CD4-positive, alpha-beta T cell treated with Interleukin-4 for 4 hours (primary cell): Measurements from ENCODE around the gene SMIM35.
A peak's percentile ranks its signal among the peaks of the same experiment; 100 is the strongest.

Source experiments
- DNase-seq: peaks from one replicate; pipeline ENCODE4 v3.0.0-alpha.2; 2020

SMIM35 gene

DNA sequence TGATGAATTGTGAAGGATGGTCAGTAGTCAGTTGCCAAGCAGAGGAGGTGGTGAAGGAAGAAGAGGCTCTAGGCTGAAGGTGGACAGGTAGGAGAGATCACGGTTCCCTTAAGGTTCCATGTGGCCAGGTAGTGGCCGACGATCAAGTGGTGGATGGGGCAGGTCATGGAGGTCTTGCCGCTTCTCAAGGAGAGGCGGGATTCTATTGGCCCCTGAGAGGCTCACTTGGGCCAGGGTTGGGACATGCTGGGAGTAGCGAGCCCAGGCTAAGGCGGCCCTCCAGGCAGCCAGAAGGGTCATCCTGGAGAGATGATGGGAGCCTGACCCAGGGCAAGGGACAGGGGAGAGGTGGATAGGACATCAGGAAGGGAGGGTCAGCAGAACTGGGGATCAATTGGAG lies 30.8 kb downstream of the SMIM35 start:
- no peak for DNase-seq

DNA sequence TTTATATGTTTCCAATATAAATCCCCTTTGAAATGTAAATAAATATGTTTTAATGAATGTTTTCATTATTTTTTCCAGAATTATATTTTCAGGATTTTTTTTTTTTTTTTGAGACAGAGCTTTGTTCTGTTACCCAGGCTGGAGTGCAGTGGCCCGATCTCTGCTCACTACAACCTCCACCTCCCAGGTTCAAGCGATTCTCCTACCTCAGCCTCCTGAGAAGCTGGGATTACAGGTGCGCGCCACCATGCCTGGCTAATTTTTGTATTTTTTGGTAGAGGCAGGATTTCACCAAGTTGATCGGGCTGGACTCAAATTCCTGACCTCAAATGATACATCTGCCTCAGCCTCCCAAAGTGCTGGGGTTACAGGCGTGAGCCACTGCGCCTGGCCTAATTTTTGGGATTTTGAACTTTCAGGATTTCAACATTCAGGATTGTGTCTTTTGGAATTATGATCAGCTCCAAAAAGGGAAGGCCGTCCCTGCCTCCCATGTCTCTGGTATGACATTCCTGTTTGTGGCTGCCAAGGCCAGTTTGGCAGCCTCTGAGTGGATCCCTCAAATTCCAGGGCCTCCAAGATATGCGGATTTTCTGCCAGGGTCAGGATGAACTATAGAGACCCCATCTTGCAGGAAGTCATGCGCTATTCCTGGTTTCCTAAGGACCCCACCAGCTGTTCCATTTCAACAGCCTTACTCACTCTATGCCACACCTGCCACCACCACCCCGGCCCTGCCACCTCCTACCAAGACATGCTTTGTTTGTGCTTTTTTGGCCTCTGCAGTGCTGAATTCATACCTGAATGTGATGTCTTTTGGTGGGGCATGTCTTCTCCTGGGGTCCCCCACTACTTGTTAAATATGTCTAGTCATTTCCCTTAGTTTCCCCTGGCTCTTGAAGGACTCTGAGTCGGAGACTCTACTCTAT lies 31.8 kb downstream of the SMIM35 start:
- no peak for DNase-seq

DNA sequence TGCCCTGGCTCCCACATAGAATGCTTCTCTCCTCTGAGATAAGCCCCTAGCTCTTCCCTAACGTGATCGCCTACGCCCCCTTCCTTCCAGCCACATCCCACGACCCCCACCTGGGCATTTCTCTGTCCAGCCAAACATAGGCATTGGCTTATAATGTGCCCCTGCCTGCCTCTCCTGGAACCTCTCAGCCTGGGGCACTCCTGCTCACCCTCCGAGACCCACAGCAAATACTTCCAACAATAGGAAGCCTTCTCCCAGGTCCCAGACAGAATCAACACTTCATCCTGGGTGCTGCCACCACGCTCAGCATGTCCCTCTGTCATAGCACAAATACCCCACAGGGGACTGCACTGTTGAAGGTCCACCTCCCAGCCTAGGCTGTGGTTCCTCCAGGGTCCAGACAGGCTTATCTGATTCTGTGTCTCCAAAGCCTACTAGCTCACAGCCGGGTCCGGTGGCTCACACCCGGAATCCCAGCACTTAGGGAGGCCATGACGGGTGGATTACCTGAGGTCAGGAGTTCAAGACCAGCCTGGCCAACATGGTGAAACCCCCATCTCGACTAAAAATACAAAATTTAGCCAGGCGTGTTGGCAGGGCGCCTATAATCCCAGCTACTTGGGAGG lies 34.1 kb downstream of the SMIM35 start:
- no peak for DNase-seq

DNA sequence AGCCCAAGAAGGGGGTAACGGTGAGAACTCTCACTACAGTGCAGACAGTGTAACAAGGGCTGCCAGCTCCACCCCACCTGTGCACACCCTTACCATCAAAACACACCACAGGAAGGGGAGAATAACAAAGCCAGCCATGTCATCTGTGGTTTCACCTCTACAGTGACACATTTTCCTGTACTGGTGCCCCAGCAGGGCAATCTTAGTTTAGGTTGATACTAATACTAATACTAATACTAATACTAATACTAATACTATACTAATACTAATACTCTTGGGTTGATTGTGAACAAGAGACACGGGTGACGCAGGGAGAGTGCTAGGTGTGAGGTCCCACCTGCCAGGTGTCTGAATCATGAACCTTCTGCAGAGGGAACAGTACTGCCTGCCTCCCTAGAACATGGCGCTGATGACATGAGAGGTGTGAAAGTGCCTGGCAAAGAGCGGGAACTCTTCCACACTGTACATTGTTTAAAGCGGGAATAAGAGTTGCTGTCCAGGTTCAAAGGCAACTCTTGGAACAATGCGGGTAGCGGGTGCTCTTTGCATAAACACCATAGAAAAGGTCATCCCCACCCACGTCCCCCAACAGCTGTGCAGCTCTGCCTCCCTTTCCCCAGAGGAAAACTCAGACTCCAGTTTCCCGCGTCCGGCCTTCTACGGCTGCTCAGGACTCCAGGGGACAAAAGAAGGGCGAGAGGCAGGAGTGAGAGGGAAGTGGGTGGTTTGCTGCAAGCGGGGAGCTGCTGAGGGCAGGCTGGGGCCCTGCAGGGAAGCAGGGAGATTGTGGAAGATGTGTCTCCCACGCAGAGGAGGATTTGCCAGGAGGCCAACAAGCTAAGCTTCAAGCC lies 34.9 kb downstream of the SMIM35 start:
- DNase-seq = peak; percentile 95

DNA sequence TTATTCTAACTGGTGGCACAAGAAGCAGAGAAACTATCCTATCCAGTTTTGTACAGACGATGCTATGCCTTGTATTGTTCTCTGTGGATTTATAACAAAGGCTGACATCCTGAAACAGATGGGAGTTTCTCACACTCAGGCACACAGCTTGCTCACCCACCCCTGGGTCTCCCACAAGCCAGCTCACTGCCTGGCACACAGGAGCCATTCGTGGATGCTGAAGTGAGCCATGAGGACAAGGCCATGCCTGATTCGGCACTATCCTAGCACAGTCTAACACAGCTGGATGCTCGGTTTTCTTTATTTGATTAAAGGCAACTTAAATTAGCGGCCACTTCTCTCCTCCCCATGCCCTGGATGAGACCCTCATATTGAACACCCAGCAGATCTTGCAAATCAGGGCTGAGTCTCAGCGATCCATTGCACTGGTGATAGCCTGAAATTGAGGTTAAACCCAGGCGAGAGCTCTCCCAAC lies 35.6 kb downstream of the SMIM35 start:
- DNase-seq = no peak

DNA sequence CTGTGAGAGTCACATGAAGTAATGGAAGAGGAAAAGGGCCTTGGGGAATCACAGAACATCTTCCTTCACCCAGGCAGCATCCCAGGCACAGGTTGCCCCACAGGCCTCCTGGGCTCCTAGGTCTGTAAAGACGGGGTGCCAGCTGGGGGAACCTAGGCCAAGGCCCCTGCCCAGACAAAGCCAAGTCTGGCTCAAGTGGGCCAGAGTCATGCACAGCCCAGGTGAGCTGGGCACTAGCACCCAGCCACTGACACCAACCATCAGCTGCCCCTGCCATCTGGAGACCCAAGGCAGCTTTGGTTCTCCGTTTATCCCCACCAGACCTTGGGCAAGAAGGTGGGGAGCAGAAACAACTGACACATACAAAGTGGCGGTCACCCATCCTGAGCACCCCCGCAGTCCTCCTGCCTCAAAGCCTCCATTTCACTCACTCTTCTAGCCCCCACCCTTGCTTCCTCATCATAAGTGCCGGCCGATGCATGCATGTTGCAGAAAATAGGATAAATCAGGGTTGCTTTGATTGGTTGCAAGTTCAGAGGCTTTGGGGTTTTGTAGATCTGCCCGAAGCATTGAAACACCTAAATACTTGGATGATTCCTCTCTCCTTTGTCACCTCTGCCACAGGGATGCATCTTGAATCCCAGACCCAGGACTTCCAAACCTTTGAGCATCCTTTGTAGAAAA lies 36.4 kb downstream of the SMIM35 start:
- DNase-seq = no peak

DNA sequence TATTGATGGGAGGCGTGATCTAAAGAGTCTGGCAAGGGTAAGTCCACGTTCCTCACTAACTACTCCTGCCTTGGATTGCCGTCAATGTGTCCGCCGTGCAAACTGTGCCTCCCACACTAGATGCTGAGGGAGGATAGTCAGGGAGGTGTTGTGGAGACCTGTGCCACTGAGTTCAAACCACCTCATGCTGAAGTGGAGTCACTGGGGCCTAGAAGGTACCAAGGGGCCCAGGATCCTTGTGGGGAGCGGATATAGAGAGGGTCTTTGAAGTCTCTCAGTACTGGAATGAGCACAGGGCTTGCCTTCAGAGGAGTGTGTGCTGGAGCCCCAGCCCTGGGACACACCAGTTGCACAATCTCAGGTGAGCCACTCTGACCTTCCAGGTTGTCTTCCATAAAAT lies 37.0 kb downstream of the SMIM35 start:
- no peak for DNase-seq

DNA sequence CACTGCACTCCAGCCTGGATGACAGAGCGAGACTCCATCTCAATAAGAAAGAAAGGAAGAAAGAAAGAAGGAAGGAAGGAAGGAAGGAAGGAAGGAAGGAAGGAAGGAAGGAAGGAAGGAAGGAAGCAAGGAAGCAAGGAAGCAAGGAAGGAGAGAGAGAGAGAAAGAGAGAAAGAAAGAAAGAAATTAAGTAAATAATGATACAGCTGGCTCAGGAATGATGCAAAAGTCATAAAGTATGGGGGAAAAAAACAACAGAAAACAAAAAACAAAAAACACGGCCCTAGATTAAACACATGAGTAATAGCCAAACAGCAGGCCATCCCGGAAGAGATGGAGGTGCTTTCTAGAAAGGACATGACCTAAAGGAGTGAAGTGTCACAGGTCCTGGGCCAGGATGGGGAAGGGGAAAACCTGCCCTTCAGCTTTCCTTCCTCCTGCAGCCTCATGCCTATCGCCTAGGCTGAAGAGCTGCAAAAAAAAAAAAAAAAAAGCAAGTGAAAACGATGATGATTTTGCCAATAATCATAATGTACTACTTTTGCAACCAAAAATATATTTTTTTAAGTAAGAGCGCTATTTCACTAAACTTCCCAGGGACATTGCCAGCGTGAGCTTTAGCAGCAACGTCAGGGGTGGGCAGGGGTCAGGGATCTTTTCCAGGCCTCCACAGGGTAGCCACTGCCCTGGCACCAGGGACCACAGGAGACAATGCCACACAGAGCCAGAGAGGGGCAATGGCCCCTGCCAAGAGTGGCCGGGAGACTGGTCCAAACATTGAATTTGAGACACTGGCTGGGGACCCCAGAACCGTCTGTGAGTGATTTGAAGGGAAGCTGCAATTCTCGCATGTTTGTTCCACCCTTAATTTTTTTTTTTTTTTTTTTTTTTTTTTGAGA lies 38.0 kb downstream of the SMIM35 start:
- DNase-seq = peak; percentile 29

DNA sequence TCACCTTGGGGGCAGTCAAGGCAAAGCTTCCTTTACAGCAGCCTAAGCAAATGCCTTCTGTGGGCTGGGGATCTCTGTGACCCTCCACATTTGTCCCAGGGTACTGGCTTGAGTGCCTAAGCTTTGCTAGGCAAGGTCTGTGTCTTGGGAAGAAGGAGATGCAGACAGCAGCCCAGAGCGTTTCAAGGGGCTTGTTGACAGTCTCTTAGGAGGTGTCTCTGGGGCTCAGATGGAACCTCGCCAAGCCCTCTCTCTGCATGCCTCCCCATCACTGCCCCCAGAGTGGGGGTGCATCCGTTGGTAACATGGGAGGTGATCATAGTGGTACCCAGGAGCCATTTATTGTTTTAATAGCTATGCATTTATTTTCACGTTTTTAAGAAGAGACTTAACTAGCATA lies 39.0 kb downstream of the SMIM35 start:
- DNase-seq = no peak

DNA sequence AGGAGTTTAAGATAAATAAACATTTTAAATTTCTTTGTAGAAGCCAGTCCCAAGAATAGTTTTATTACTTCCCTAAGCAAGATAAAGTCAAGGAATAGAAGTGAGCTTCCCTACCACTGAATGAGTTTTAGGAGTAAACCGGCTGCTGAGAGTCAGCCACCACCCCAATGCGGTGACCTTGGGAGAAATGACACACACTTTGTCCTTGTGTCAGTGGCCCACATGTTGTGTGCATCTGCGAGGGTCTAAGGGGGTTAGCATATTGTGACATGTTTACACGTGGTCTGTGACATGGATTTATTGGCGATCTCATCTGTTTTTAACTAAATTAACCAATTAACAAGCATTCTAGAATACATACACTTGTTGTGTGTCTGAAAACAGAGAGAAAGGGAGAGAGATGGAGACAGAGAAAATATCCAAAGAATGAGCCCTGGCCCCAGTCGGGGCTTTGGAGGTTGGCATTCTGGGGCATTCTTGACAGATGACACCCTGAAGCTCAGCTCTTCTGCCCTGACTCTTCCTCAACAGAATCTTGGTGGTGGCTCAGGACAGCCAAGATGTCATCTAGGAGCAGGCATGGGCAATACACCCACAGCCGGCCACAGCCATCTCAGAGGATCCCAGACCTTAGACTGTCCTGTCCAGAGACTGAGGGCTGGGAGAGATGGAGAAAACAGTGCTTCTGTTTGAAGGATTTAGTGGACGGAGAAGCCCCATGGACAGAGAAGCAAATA lies 39.6 kb downstream of the SMIM35 start:
- DNase-seq = peak; percentile 14

DNA sequence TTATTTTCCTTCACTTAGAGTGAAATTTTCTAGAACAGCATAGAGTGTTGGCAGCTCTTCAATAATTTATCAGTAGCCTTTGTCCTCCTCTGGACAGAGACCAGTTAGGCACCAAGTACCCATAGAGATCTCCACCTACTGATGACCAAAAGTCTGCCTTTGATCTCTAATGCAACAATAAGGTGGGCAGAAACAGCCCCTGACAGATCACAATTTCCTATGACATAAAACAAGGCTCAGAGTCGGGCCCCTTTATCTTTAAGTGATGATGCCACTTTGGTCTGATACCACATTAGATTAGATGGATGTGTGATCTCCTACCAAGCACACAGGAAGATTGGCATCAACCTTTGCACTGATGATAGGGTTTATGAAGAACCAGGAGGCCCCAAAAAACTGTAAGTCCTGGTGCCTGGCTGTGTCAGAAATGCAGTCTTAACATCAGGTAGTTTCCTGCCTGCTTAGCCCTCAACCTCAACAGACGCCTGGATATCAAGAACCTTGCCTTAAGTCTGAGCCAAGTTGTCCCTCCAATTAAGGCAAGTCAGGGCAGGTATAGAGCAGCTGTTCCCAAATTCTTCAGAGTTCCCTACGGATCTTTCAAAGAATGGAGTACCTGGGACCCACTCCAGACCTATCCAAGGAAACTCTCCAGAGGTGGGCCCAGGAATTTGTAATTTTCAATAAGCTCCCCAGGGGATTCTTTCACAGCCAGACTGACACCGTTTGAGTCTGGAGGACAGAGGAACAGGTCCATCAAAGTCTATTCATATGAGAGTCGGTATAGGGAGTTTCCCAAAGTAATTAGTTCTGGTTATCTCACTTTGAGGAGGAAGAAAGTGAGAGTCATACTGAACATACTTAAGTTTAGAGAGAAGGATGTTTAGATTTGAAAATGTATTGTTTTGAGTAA lies 40.5 kb downstream of the SMIM35 start:
- peak; percentile 85 for DNase-seq

DNA sequence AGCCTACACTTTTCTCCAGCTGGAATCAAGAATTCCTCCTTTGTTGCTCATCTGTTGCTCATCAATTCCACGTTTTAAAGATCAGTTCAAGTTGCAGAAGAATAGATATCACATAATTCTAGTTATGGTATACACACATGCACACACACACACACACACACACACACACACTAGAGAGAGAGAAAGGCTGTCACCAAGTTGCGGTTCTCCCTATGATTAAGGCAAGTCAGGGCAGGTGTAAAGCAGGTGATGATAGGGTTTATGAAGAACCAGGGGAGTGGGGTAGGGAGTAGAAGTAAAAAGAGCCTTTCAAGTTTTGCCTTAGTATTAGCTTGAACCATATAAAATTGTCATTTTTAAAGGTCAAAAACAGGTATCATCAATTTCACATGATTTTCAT lies 41.6 kb downstream of the SMIM35 start:
- DNase-seq = peak; percentile 74

DNA sequence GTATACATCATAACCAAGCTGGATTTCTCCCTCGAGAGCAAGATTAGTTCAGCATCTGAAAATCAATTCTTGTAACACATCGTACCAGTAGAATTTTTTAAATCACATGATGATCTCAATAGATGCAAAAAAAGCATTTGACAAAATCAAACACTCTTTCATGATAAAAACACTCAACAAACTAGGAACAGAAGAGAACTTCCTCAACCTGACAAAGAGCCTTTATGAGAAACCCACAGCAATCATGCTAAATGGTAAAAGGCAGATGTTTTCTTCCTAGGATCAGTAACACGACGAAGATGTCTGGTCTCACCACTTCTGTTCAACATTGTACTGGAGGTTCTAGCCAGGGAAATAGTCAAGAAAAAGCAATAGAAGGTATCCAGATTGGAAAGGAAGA lies 44.0 kb downstream of the SMIM35 start:
- DNase-seq = peak; percentile 17

DNA sequence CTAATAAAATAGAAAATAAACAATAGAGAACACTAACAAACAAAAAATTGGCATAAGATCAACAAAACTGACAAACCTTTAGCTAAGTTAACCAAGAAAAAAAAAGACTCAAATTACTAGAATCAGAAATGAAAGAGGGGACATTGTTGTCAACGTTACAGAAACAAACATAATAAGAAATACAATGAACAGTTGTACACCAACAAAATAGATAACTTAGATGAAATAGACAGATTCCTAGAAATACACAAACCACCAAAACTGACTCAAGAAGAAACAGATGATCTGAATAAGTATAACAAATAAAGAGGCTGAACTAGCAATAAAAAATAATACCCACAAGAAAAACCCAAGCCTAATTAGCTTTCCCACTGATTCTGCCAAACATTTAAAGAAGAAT lies 44.6 kb downstream of the SMIM35 start:
- peak; percentile 57 for DNase-seq

DNA sequence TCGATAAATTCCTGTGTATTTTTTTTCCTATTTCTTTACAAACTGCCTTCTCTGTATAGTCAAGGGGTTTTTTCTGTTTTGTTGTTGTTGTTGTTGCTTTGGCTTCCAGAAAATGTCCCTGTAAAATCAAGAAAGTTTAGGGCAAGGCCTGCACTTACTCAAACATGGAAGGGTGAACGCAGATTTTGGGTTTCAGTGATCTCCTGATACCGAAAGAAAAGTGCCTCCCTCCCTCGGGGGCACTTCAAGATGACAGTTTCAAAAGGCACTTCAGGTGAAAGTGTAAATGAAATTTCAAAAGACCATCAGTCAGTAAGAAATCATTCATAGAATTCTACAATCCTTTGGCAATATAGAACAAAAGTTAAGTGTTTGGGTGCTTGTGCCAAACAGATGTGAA lies 53.3 kb downstream of the SMIM35 start:
- no peak for DNase-seq

DNA sequence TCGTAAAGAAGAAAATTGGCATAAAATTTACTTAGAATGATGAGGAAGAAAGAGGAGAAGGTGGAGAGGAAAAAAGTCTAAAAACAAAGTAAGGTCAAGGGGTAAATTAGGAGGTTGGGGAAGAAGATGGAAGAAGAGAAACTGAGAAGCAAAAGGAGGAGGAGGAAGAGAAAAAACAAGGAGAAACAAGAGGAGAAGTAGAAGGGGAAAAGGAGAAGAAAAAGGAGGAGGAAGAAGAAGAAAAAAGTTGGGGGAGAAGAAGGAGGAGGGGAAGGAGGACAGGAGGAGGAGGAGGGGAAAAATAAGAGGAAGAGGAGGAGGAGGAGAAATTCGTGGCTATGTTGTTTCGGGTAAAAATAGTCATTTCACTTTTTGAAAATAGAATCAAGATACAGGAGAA lies 58.1 kb downstream of the SMIM35 start:
- no peak for DNase-seq

DNA sequence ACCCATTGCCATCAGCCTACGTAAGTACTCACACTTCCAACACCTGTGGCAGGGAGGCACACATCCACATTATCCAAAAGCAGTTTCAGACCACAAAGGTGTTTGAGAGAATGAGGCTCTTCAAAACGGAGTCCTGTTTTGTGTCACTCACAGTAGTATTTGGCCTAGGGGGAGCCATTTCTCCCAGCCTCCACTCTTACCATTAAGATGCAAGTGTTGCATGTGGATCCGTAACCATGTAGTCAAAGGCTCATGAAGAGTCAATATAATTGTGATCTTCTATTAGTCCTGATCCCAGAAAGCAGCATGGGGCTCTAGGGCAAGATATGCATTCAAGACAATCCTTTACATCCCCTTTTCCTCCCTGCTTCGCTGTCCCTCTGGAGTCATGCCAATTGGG lies 59.1 kb downstream of the SMIM35 start:
- no peak for DNase-seq

DNA sequence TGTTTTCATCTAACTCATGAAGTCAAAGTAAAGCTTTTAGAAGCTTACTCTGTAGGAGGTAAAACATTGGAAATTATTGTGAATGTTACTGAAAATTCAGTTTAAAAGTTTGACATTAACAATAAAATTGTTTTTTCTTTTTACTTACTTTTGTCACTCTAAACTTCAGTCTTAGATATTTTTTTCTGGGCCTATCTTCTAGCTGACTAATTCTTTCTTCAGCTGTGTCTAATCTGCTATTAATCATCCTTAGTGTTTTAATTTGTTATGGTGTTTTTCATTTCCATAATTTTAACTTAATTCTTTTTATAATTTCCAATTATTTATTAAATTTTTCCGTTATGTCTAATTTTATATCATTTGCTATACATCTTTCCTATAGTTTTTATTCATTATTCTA lies 65.6 kb downstream of the SMIM35 start:
- no peak for DNase-seq

DNA sequence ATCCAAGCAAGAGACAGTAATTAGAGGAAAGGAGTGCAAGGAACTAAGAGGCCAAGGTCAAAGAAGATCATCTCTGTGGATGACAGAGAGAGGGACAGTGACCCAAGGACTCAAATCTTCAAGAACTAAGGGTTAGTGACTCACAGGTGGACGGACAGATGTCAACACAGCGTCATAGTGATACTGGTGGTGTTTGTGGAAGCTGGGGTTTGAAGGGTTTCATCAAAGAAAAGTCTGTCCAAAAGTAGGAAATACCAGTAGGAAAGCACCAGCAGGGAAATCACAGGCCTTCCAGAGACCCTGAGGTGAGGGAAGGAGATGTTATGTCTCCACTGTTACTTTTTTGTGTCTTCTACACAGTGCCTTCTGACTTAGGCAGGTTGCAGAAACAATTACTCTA lies 68.4 kb downstream of the SMIM35 start:
- DNase-seq = no peak
